ENCODE results near the gene TRERF1. TPM values are rescaled to one million over a fixed set of nuclear protein-coding genes. Genes with fewer than 3 reads are reported as not detected.

Gene TRERF1
- total RNA-seq, 2 donors from 2014 or later: 3.5 to 3.8 TPM

GRCh38 chr6:42393339-42393738 lies 58.4 kb downstream of the TRERF1 start:
- H3K4me3 ChIP-seq: no peak overlapping the region
- H3K9ac ChIP-seq (ENCODE audit: low read depth in 2 of 2, low read length in 2 of 2): no peak overlapping the region
- no peaks in the 10 kb centered on the region for H3K27me3 ChIP-seq
- no peak overlapping the region for H3K27ac ChIP-seq
- no peaks in the 10 kb centered on the region for H3K9me3 ChIP-seq
- intact Hi-C loops (cut with DNase I): no loop called here
- H3K36me3 ChIP-seq: no peaks in the 10 kb centered on the region
- DNase-seq: peak; percentile 53
- TF ChIP-seq CTCF (IDR thresholded peaks at IDR 0.05): no peak
- H3K4me1 ChIP-seq: no peaks in the 10 kb centered on the region

DNA sequence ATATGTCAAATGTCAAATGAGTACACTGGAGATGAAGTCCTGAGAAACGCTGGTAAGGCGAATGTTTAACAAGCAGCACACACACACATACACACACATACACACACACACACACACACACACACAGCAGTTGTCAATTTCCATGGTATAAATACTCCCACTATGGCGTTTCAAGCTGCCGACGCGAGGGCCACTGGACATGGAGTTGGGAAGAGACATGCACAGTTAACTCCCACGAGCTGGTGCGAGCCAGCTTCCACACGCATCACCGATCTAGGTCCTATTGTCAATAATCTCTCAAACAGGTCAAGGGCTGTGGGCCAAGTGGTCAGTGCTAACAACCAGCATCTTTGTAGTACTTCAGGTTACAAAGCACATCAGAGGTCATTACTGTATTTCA lies 58.9 kb downstream of the TRERF1 start:
- intact Hi-C loops (cut with DNase I): no loop called here
- Histone ChIP-seq H3K4me1 (no peaks in the 10 kb centered on the region), H3K9ac (ENCODE audit: low read depth in 2 of 2, low read length in 2 of 2) (no peak overlapping the region), H3K27ac (no peak overlapping the region), H3K4me3 (no peak overlapping the region), H3K9me3 (no peaks in the 10 kb centered on the region), H3K36me3 (no peaks in the 10 kb centered on the region), H3K27me3 (no peaks in the 10 kb centered on the region)
- DNase-seq: no peak
- no peak for TF ChIP-seq CTCF (IDR thresholded peaks at IDR 0.05)

DNA sequence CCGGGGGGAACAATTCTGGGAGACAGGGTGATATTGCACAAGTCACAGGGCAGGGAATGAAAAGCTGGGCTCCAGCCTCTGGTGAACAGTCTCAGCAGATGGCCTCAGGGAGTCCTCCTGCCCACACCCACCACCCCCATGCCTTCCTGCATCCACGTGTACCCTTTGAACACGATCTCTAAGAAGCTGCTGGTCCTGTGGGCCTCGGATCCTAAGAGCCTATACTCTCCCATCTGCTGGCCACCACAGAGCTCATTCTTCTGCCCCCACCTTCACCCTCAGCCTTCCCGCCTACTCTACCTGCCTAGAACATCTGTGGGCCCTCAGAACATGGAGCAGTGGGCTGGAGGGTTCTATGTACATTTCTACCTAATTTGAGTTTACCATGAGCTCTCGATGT lies 60.3 kb downstream of the TRERF1 start:
- intact Hi-C loops (cut with DNase I): no loop called here
- Histone ChIP-seq H3K27ac (no peak overlapping the region), H3K9ac (ENCODE audit: low read depth in 2 of 2, low read length in 2 of 2) (no peak overlapping the region), H3K27me3 (no peaks in the 10 kb centered on the region), H3K4me1 (no peaks in the 10 kb centered on the region), H3K36me3 (no peaks in the 10 kb centered on the region), H3K9me3 (no peaks in the 10 kb centered on the region), H3K4me3 (no peak overlapping the region)
- no peak for DNase-seq
- no peak for TF ChIP-seq CTCF (IDR thresholded peaks at IDR 0.05)

- Histone ChIP-seq H3K27ac (no peak overlapping the region), H3K9ac (ENCODE audit: low read depth in 2 of 2, low read length in 2 of 2) (peak overlapping the region in 1 of 2 donors; percentile 5), H3K4me3 (no peak overlapping the region), H3K36me3 (no peaks in the 10 kb centered on the region), H3K4me1 (no peaks in the 10 kb centered on the region), H3K9me3 (no peaks in the 10 kb centered on the region), H3K27me3 (no peaks in the 10 kb centered on the region)
- intact Hi-C loops (cut with DNase I): no loop called here
- DNase-seq: no peak
- no peak for TF ChIP-seq CTCF (IDR thresholded peaks at IDR 0.05)
These were observed 61.3 kb downstream of the TRERF1 start for GRCh38 chr6:42390228-42390934.

- intact Hi-C loops (cut with DNase I): no loop called here
- no peaks in the 10 kb centered on the region for H3K36me3 ChIP-seq
These were observed 62.0 kb downstream of the TRERF1 start for GRCh38 chr6:42389736-42390135.

More at GRCh38 chr6:42389736-42390135, 62.0 kb downstream of the TRERF1 start:
- Histone ChIP-seq H3K9me3 (no peaks in the 10 kb centered on the region), H3K27me3 (no peaks in the 10 kb centered on the region), H3K4me1 (no peaks in the 10 kb centered on the region), H3K4me3 (no peak overlapping the region), H3K27ac (no peak overlapping the region), H3K9ac (ENCODE audit: low read depth in 2 of 2, low read length in 2 of 2) (no peak overlapping the region)
- TF ChIP-seq CTCF (IDR thresholded peaks at IDR 0.05): no peak
- no peak for DNase-seq
